Loucy (cell line): ENCODE measurements around the gene TEKT3.

Experiments
- EZH2phosphoT487 ChIP-seq: fragments of 200-600 bp; IDR thresholded peaks from 2 replicates; pipeline ENCODE4 v1.6.1; 2018; ENCODE audit warnings: antibody characterized with exemption, mild to moderate bottlenecking, moderate library complexity, borderline replicate concordance
- TF ChIP-seq, protein P1 (sequence below): fragments of 200-600 bp; sonication (generic); conservative IDR thresholded peaks from 2 replicates; pipeline ENCODE4 v1.5.1; 2014; ENCODE audit warnings: mild to moderate bottlenecking, antibody characterized with exemption, low read length

DNA sequence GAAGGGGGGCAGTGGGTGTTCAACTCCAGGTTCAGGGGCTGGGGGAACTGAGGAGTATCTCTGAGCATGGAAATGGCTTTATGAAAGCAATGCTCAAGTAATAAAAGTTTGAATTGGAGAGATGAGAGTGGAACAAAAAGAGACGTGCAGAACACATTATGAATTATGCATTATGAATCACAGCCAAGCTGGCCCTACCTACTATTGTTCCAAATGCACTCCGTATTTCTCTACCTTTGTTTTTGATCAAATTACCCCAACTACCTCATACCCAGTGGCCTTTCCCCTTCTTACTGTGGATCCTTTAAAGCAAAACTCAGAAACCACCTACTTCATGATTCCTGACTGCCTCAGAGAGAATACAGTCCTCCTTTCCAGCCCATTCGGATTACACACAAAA is 38.1 kb downstream of the TEKT3 start:
- TF ChIP-seq, protein P1, sequence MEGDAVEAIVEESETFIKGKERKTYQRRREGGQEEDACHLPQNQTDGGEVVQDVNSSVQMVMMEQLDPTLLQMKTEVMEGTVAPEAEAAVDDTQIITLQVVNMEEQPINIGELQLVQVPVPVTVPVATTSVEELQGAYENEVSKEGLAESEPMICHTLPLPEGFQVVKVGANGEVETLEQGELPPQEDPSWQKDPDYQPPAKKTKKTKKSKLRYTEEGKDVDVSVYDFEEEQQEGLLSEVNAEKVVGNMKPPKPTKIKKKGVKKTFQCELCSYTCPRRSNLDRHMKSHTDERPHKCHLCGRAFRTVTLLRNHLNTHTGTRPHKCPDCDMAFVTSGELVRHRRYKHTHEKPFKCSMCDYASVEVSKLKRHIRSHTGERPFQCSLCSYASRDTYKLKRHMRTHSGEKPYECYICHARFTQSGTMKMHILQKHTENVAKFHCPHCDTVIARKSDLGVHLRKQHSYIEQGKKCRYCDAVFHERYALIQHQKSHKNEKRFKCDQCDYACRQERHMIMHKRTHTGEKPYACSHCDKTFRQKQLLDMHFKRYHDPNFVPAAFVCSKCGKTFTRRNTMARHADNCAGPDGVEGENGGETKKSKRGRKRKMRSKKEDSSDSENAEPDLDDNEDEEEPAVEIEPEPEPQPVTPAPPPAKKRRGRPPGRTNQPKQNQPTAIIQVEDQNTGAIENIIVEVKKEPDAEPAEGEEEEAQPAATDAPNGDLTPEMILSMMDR = no peak
- no peak for TF ChIP-seq EZH2phosphoT487
